Measurements from ENCODE around the gene NDUFAB1. TPM values are rescaled to one million over a fixed set of nuclear protein-coding genes. Genes with fewer than 3 reads are reported as not detected.

Gene NDUFAB1
- polyA plus RNA-seq, 1 of the 3 experiments (the other 2 are of a cell fraction): 187 TPM

- no peaks in the 10 kb centered on the region; the same call in 1 of the 2 replicates for H4K20me1 ChIP-seq (ENCODE audit: insufficient read depth)
- no peaks in the 10 kb centered on the region for H3K27me3 ChIP-seq (ENCODE audit: insufficient read depth)
- H3K4me1 ChIP-seq (ENCODE audit: control insufficient read depth in 1 of 2, insufficient read depth in 2 of 2, low read depth in 1 of 2, low read length in 1 of 2): no peaks in the 10 kb centered on the region
- H3K4me3 ChIP-seq (ENCODE audit: low read depth in 2 of 2, low read length in 1 of 2): no peak overlapping the region
- H2AFZ ChIP-seq (ENCODE audit: low read depth): no peak overlapping the region
- no peak overlapping the region for H3K9ac ChIP-seq
- peaks cover 29 to 46% of the 10 kb centered on the region in 2 experiments for H3K36me3 ChIP-seq (replicated peaks in 1 of 2; ENCODE audit: control insufficient read depth in 1 of 2, insufficient read depth in 2 of 2, low read length in 1 of 2)
- H3K4me2 ChIP-seq: no peak overlapping the region
- ChIA-PET POLR2A (no interaction called here), CTCF (interaction anchor here (2.4 kb wide), 1 partner anchor 23 kb away, joined by 7 read pairs; the partner anchor contains the start of gene NDUFAB1)
- no peaks in the 10 kb centered on the region for H3K9me2 ChIP-seq
- H3K27ac ChIP-seq (ENCODE audit: low read depth in 2 of 2, low read length in 1 of 2): no peak overlapping the region
- H3F3A ChIP-seq (replicated peaks; ENCODE audit: insufficient read depth): peaks cover 17% of the 10 kb centered on the region
- H3K9me3 ChIP-seq: no peaks in the 10 kb centered on the region
- no peak for DNase-seq
- H3K79me2 ChIP-seq (ENCODE audit: insufficient read depth): no peaks in the 10 kb centered on the region
- 82% methylated on average over 5 of the region's 5 CpGs for WGBS (ENCODE audit: low lambda C conversion rate)
- TF ChIP-seq NRF1 (IDR thresholded peaks at IDR 0.05; ENCODE audit: low read depth, low read length) (no peak), SMC3 (IDR thresholded peaks at IDR 0.05; ENCODE audit: low read depth, low read length) (no peak), MXI1 (IDR thresholded peaks at IDR 0.05; ENCODE audit: low read depth, low read length) (no peak), YY1 (IDR thresholded peaks at IDR 0.05; ENCODE audit: low read depth) (no peak), RFX5 (IDR thresholded peaks at IDR 0.05; ENCODE audit: low read length) (no peak), TCF12 (IDR thresholded peaks at IDR 0.05) (no peak), MEF2A (IDR thresholded peaks at IDR 0.05; ENCODE audit: borderline replicate concordance, low read depth) (no peak), ELF1 (IDR thresholded peaks at IDR 0.05) (no peak), GABPA (IDR thresholded peaks at IDR 0.05; ENCODE audit: low read depth) (no peak), EP300 (IDR thresholded peaks at IDR 0.05; ENCODE audit: borderline replicate concordance in 1 of 2, low read depth in 1 of 2, low read length in 1 of 2) (no peak), RXRA (IDR thresholded peaks at IDR 0.05; ENCODE audit: borderline replicate concordance, low read depth) (no peak), ZBTB33 (IDR thresholded peaks at IDR 0.05; ENCODE audit: borderline replicate concordance, low read depth) (no peak), NFIC (IDR thresholded peaks at IDR 0.05; ENCODE audit: borderline replicate concordance) (no peak), TEAD4 (IDR thresholded peaks at IDR 0.05; ENCODE audit: borderline replicate concordance, insufficient read depth) (no peak), FOXJ3 (CRISPR knock-in tag; IDR thresholded peaks at IDR 0.05) (no peak), POLR2AphosphoS5 (IDR thresholded peaks at IDR 0.05; ENCODE audit: low read depth, low read length) (no peak)
- TF ChIP-seq, protein P1, sequence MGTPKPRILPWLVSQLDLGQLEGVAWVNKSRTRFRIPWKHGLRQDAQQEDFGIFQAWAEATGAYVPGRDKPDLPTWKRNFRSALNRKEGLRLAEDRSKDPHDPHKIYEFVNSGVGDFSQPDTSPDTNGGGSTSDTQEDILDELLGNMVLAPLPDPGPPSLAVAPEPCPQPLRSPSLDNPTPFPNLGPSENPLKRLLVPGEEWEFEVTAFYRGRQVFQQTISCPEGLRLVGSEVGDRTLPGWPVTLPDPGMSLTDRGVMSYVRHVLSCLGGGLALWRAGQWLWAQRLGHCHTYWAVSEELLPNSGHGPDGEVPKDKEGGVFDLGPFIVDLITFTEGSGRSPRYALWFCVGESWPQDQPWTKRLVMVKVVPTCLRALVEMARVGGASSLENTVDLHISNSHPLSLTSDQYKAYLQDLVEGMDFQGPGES (IDR thresholded peaks at IDR 0.05; ENCODE audit: low read depth, low read length): no peak
- TF ChIP-seq, protein P2, sequence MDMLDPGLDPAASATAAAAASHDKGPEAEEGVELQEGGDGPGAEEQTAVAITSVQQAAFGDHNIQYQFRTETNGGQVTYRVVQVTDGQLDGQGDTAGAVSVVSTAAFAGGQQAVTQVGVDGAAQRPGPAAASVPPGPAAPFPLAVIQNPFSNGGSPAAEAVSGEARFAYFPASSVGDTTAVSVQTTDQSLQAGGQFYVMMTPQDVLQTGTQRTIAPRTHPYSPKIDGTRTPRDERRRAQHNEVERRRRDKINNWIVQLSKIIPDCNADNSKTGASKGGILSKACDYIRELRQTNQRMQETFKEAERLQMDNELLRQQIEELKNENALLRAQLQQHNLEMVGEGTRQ (IDR thresholded peaks at IDR 0.05; ENCODE audit: borderline replicate concordance, low read depth, low read length): no peak
- TF ChIP-seq, protein P3, sequence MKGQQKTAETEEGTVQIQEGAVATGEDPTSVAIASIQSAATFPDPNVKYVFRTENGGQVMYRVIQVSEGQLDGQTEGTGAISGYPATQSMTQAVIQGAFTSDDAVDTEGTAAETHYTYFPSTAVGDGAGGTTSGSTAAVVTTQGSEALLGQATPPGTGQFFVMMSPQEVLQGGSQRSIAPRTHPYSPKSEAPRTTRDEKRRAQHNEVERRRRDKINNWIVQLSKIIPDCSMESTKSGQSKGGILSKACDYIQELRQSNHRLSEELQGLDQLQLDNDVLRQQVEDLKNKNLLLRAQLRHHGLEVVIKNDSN (IDR thresholded peaks at IDR 0.05; ENCODE audit: borderline replicate concordance, low read depth): no peak
These were observed 22.3 kb downstream of the NDUFAB1 start for GRCh38 chr16:23573817-23574216.
